GM19099 (cell line): ENCODE data around the gene HMX2.

Experiments used
- POLR2A ChIP-seq: IDR thresholded peaks from 3 replicates; pipeline ENCODE4 v1.6.1; 2011; ENCODE audit warnings: low read depth; ENCODE audit not compliant: insufficient read length; ENCODE audit errors: extremely low read depth

The HMX2 gene

DNA sequence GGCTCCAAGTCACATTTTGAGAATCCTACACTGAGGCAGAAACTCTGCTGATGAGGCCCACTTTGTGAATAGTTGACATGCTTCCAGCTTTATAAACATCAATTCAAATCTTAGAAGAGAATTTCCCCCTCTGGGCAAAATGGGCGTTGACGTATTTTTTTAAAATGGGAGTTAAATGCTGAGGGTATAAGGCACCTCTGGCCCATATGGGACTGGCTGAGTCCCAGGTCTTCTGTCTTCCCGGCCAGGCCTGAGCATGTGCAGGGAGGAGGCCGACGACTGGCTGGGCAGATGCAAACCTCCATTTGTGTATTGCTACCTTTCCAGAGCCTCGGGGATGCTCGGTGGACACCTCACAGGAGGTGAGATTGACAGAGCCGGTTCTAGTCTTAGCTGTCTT is 44.0 kb downstream of the HMX2 start:
- no peak for TF ChIP-seq POLR2A

DNA sequence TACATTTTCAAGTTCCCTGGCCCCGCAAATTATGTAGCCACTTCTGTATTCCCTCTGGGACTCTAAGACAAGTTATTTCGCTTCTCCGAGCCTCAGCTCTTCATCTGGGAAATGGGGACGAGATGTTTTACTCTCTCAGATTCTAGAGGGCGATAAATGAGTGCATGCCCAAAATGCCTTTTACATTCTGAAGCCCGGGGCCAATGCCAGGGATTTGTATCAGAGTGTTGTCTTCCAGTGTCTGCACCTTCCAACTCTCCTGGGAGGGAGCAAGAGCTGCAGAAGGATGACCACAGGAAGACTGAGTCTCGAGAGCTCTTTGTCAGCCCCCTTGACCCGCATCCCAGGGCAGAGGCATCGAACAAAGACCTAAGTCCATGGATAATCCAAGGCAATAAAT is 46.1 kb downstream of the HMX2 start:
- no peak for TF ChIP-seq POLR2A
